AG09319 (cell line): ENCODE data around the gene MPZL3.

ENCODE experiments used
- DNase-seq: peaks from one replicate; pipeline ENCODE4 v3.0.0-alpha.2; 2010; ENCODE audit warnings: low read depth; ENCODE audit errors: extremely low read depth
- TF ChIP-seq, protein P1 (sequence below): IDR thresholded peaks from 2 replicates; pipeline ENCODE4 v1.5.1; 2011; ENCODE audit warnings: low read depth, mild to moderate bottlenecking, inconsistent platforms, low read length, moderate library complexity

The MPZL3 gene

DNA sequence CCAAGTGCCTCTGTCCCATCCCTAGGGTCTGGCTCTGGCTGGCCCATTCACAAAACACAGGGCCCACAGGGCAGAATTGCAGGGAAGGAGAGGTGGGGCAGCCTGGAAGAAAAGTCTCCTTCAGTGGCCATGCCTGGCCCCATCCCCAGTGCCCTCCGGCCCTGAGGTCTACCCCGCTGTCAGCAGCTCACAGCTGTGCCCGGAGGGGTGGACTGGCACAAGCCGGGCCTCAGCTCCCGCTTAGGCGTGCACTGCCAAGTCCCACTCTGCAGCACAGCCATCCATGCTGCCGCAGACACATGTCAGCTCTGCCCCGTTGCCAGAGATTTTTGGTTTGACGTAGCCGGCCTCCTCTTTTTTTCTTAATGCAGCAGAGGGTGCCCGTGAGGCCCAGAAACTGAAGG is 71.9 kb downstream of the MPZL3 start:
- TF ChIP-seq, protein P1, sequence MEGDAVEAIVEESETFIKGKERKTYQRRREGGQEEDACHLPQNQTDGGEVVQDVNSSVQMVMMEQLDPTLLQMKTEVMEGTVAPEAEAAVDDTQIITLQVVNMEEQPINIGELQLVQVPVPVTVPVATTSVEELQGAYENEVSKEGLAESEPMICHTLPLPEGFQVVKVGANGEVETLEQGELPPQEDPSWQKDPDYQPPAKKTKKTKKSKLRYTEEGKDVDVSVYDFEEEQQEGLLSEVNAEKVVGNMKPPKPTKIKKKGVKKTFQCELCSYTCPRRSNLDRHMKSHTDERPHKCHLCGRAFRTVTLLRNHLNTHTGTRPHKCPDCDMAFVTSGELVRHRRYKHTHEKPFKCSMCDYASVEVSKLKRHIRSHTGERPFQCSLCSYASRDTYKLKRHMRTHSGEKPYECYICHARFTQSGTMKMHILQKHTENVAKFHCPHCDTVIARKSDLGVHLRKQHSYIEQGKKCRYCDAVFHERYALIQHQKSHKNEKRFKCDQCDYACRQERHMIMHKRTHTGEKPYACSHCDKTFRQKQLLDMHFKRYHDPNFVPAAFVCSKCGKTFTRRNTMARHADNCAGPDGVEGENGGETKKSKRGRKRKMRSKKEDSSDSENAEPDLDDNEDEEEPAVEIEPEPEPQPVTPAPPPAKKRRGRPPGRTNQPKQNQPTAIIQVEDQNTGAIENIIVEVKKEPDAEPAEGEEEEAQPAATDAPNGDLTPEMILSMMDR = no peak
- DNase-seq = no peak

DNA sequence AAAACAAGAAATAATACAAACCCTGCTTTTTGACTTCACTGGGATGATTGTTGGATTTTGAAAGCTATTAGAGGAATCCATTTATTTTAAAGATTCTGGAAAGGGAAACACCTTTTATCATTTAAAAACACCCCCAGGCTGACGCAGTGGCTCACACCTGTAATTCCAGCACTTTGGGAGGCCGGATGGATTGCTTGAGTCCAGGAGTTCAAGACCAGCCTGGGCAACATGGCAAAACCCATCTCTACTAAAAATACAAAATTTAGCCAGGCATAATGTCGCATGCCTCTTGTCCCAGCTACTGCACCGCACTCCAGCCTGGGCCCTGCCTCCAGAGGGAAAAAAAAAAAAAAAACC is 75.4 kb downstream of the MPZL3 start:
- no peak for DNase-seq
- TF ChIP-seq, protein P1 = no peak
